BLaER1 treated with 17β-estradiol and CSF1 and Interleukin-3, amounts not matched to agents 10 nM and 100 nM (cell line): ENCODE measurements around the gene TMA7.

Source experiments
- H3K27ac ChIP-seq, 11 experiments: shearing (Covaris generic); formaldehyde crosslinking; 2 replicates each; pipeline ENCODE4 v1.8.1; 2022
- H3K27me3 ChIP-seq, 11 experiments: shearing (Covaris generic); formaldehyde crosslinking; 2 replicates each; pipeline ENCODE4 v1.8.1; 2022
- H3K36me3 ChIP-seq, 11 experiments: shearing (Covaris generic); formaldehyde crosslinking; 2 replicates each; pipeline ENCODE4 v1.8.1; 2022
- H3K4me1 ChIP-seq, 10 experiments: shearing (Covaris generic); formaldehyde crosslinking; 2 replicates each; pipeline ENCODE4 v1.8.1; 2022
- H3K4me2 ChIP-seq, 11 experiments: shearing (Covaris generic); formaldehyde crosslinking; 2 replicates each; pipeline ENCODE4 v1.8.1; 2022
- H3K4me3 ChIP-seq, 10 experiments: shearing (Covaris generic); formaldehyde crosslinking; 2 replicates each; pipeline ENCODE4 v1.8.1; 2022
- H3K9ac ChIP-seq, 11 experiments: shearing (Covaris generic); formaldehyde crosslinking; 2 replicates each; pipeline ENCODE4 v1.8.1; 2022
- H3K9me3 ChIP-seq, 11 experiments: shearing (Covaris generic); formaldehyde crosslinking; replicated peaks in 1 of 11; 2 replicates each; pipeline ENCODE4 v1.8.1; 2022
- H4K20me1 ChIP-seq, 11 experiments: shearing (Covaris generic); formaldehyde crosslinking; 2 replicates each; pipeline ENCODE4 v1.8.1; 2022
- Cebpa-rat ChIP-seq, 11 experiments: shearing (Covaris generic); IDR thresholded peaks; 2 replicates each; pipeline ENCODE4 v1.8.1; 2022

The TMA7 gene

GRCh38 chr3:48429960-48430707, 9.9 kb upstream of the TMA7 start, which contains the start of gene PLXNB1:
Gene PLXNB1, minus strand, starts transcription at chr3:48430086. Its CDS starts 5,475 bp downstream, at chr3:48424611.
- H3K27ac ChIP-seq, result peak within 1 kb of the TSS; percentile 67 to 99 (median 96)
- H3K27me3 ChIP-seq, result no peaks in the 10 kb centered on the region
- H3K4me2 ChIP-seq, result peak within 1 kb of the TSS; percentile 87 to 100 (median 98)
- H4K20me1 ChIP-seq, result peaks cover 0 to 39% (median 22%) of the 10 kb centered on the region in 11 experiments; a peak in 17 of 22 replicates
- H3K4me3 ChIP-seq, result peak within 1 kb of the TSS; percentile 88 to 97 (median 92)
- H3K9me3 ChIP-seq, result no peaks in the 10 kb centered on the region
- peak within 1 kb of the TSS; percentile 89 to 100 (median 97) for H3K9ac ChIP-seq
- peaks cover 23 to 39% (median 29%) of the 10 kb centered on the region in 11 experiments for H3K36me3 ChIP-seq
- no peak; a peak in 1 of 22 replicates for TF ChIP-seq Cebpa-rat (IDR thresholded peaks at IDR 0.05)
- peaks cover 34 to 61% (median 49%) of the 10 kb centered on the region in 10 experiments for H3K4me1 ChIP-seq

- no peak overlapping the region; a peak in 1 of 20 replicates for H3K4me3 ChIP-seq
- H3K4me1 ChIP-seq, result peaks cover 28 to 56% (median 46%) of the 10 kb centered on the region in 10 experiments
- H4K20me1 ChIP-seq, result peaks cover 0 to 37% (median 16%) of the 10 kb centered on the region in 11 experiments; a peak in 17 of 22 replicates
- H3K36me3 ChIP-seq, result peaks cover 23 to 39% (median 29%) of the 10 kb centered on the region in 11 experiments
- H3K27ac ChIP-seq, result peak overlapping the region in 3 of 11 experiments; percentile 97 to 99 (median 98); a peak in 4 of 22 replicates
- peak overlapping the region in 9 of 11 experiments; percentile 90 to 100 (median 99); a peak in 16 of 22 replicates for H3K4me2 ChIP-seq
- no peak for TF ChIP-seq Cebpa-rat (IDR thresholded peaks at IDR 0.05)
- H3K9ac ChIP-seq, result peak overlapping the region in 5 of 11 experiments; percentile 97 to 99 (median 98); a peak in 5 of 22 replicates
- H3K9me3 ChIP-seq, result no peaks in the 10 kb centered on the region
- no peaks in the 10 kb centered on the region for H3K27me3 ChIP-seq
Observed at GRCh38 chr3:48430708-48431101, 9.4 kb upstream of the TMA7 start.

- Histone ChIP-seq H3K4me1 (peaks cover 25 to 56% (median 46%) of the 10 kb centered on the region in 10 experiments), H3K27me3 (no peaks in the 10 kb centered on the region), H3K9ac (0 out of 22 replicates have a peak overlapping the region, but pooled peaks of 1 of the 11 experiments have one; percentile 10), H3K36me3 (peaks cover 23 to 39% (median 29%) of the 10 kb centered on the region in 11 experiments), H3K27ac (no peak overlapping the region; a peak in 1 of 22 replicates), H4K20me1 (peaks cover 0 to 32% (median 9%) of the 10 kb centered on the region in 11 experiments; a peak in 18 of 22 replicates), H3K9me3 (no peaks in the 10 kb centered on the region), H3K4me3 (no peak overlapping the region), H3K4me2 (no peak overlapping the region)
- TF ChIP-seq Cebpa-rat (IDR thresholded peaks at IDR 0.05), result no peak
Observed at GRCh38 chr3:48431224-48432029, 8.6 kb upstream of the TMA7 start.

DNA sequence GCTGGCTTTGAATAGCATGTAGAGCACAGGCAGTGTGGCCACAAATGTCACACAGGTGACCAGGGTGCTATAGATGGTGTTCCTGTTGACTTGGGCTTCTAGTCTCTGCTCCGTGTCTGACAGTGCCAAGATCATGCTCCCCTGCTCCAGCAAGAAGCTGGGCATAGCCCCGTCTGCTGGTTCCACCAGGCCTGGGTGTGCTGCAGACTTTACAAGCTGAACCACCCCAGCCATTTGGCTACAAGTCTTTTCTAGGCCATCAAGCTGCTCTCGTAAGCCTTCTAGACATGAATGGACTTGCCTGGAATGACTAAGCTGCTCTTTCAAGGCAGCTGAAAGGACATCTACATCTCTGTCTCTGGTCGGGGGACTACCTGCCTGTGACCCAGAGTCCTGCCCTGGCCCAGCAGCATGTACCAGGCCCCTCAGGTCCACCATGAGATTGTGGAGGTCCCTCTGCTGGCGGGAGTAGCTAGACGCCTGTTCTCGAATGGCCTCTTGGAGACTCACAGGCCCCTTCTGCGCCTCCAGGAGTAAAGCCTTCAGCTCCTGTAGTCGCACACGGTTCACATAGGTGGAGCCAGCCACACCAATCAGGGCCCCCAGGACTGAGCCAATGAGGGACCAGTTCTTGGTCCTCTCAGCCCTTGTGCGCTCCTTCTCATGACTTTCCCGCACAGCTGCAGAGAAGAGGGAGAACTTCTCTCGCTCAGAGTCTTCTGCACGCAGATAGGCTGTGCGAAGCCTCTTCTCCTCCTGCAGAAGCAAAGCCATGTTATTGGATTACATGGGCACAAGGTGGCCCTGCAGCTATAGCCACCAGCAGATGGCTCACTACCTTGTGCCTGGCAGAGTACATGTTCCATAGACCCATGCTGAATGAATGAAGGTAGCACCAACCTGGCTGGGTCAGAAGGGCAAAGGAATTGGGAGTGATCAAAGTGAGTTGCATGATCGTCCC, 7.4 kb upstream of the TMA7 start:
- Histone ChIP-seq H3K36me3 (peaks cover 23 to 39% (median 29%) of the 10 kb centered on the region in 11 experiments), H3K4me3 (no peak overlapping the region), H3K9ac (peak overlapping the region in 1 of 11 experiments; percentile 10; a peak in 1 of 22 replicates), H3K4me2 (no peak overlapping the region), H3K4me1 (peaks cover 25 to 56% (median 42%) of the 10 kb centered on the region in 10 experiments), H3K9me3 (no peaks in the 10 kb centered on the region), H3K27me3 (no peaks in the 10 kb centered on the region), H4K20me1 (peaks cover 0 to 19% (median 1%) of the 10 kb centered on the region in 11 experiments; a peak in 10 of 22 replicates), H3K27ac (peak overlapping the region in 4 of 11 experiments; percentile 6 to 47 (median 24); a peak in 5 of 22 replicates)
- TF ChIP-seq Cebpa-rat (IDR thresholded peaks at IDR 0.05), result no peak

DNA sequence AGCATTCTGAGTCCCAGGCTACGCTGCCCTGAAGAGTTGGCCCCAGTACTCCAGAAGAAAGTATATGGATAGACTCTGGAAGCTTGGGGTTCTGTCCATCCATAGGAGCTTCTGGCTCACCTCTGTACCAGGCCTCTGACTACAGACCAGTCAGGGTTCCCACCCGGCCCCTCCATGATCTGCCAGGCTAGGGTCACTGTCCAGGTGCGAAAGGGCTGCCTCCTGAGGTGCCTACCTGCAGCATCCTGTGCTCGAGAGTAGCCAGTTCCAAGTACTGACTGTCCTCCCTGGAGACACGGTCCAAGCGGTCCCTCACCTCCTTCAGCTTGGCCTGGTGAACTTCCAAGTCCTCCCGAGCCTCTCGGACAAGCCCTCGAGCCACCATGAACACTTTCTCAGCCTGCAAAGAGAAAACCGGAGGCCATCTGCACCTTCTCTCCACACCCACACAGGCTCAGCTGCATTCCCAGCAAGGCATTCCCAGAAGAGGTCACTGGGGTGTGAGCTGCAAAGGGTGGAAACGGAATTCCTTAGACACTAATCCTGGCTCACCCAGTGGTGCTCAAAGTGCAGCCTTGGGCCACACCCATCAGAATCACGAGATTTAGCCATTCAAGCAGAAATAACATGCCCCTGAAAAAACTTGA, 6.5 kb upstream of the TMA7 start:
- Histone ChIP-seq H3K9me3 (no peaks in the 10 kb centered on the region), H3K36me3 (peaks cover 23 to 39% (median 29%) of the 10 kb centered on the region in 11 experiments), H3K27me3 (no peaks in the 10 kb centered on the region), H3K4me1 (peaks cover 25 to 58% (median 38%) of the 10 kb centered on the region in 10 experiments), H3K27ac (peak overlapping the region in 1 of 11 experiments; percentile 17; a peak in 1 of 22 replicates), H3K9ac (peak overlapping the region in 6 of 11 experiments; percentile 13 to 39 (median 34); a peak in 6 of 22 replicates), H4K20me1 (peaks cover 0 to 12% (median 0%) of the 10 kb centered on the region in 11 experiments; a peak in 5 of 22 replicates), H3K4me3 (no peak overlapping the region), H3K4me2 (no peak overlapping the region)
- TF ChIP-seq Cebpa-rat (IDR thresholded peaks at IDR 0.05), result no peak

GRCh38 chr3:48434591-48435222, 5.3 kb upstream of the TMA7 start:
- H3K9ac ChIP-seq, result peak overlapping the region; percentile 7 to 39 (median 34); a peak in 13 of 22 replicates
- H3K4me1 ChIP-seq, result peaks cover 36 to 66% (median 48%) of the 10 kb centered on the region in 10 experiments
- no peaks in the 10 kb centered on the region for H3K9me3 ChIP-seq
- TF ChIP-seq Cebpa-rat (IDR thresholded peaks at IDR 0.05), result no peak
- peaks cover 0 to 12% (median 0%) of the 10 kb centered on the region in 11 experiments; a peak in 5 of 22 replicates for H4K20me1 ChIP-seq
- no peak overlapping the region for H3K4me3 ChIP-seq
- H3K36me3 ChIP-seq, result peaks cover 23 to 39% (median 29%) of the 10 kb centered on the region in 11 experiments
- peak overlapping the region in 4 of 11 experiments; percentile 10 to 17 (median 15); a peak in 2 of 22 replicates for H3K27ac ChIP-seq
- no peaks in the 10 kb centered on the region for H3K27me3 ChIP-seq
- H3K4me2 ChIP-seq, result no peak overlapping the region

- Histone ChIP-seq H3K4me2 (no peak overlapping the region), H3K9me3 (no peaks in the 10 kb centered on the region), H3K27me3 (no peaks in the 10 kb centered on the region), H3K4me3 (no peak overlapping the region), H3K4me1 (peaks cover 34 to 61% (median 43%) of the 10 kb centered on the region in 10 experiments), H3K27ac (peak overlapping the region in 4 of 11 experiments; percentile 10 to 17 (median 15); a peak in 2 of 22 replicates), H3K9ac (peak overlapping the region in 10 of 11 experiments; percentile 7 to 39 (median 34); a peak in 12 of 22 replicates), H4K20me1 (peaks cover 0 to 12% (median 0%) of the 10 kb centered on the region in 11 experiments; a peak in 6 of 22 replicates), H3K36me3 (peaks cover 23 to 39% (median 29%) of the 10 kb centered on the region in 11 experiments)
- no peak for TF ChIP-seq Cebpa-rat (IDR thresholded peaks at IDR 0.05)
Observed at GRCh38 chr3:48435223-48435595, 4.8 kb upstream of the TMA7 start.
